Right atrium auricular region (tissue), 2 donors: ENCODE results near the gene KMT5C. TPM values are rescaled to one million over a fixed set of nuclear protein-coding genes. Genes with fewer than 3 reads are reported as not detected.

ENCODE experiments used
- DNase-seq: peaks from one replicate; pipeline ENCODE4 v3.0.0-alpha.2; 2019; ENCODE audit warnings: low spot score
- H3K27ac ChIP-seq, 2 donors: fragments of 200-600 bp; sonication (generic); 1 replicate in 1 of 2; 2 replicates in 1 of 2; pipeline ENCODE4 v1.5.1; 2016 to 2019
- H3K27me3 ChIP-seq, 2 donors: fragments of 200-600 bp; sonication (generic); one replicate each; pipeline versions ENCODE4 v1.5.1 to v1.6.0; 2017 to 2019
- H3K36me3 ChIP-seq: fragments of 200-600 bp; sonication (generic); one replicate; pipeline ENCODE4 v1.5.1; 2016
- H3K4me1 ChIP-seq, 2 donors: fragments of 200-600 bp; sonication (generic); one replicate each; pipeline versions ENCODE4 v1.5.1 to v1.6.0; 2017 to 2019
- H3K4me3 ChIP-seq, 2 donors: fragments of 200-600 bp; sonication (generic); 1 replicate in 1 of 2; 2 replicates in 1 of 2; pipeline ENCODE4 v1.5.1; 2017 to 2019; ENCODE audit warnings: mild to moderate bottlenecking in 1 of 2, moderate library complexity in 1 of 2
- H3K9me3 ChIP-seq, 2 donors: fragments of 200-600 bp; sonication (generic); one replicate each; pipeline ENCODE4 v1.5.1; 2019
- CTCF ChIP-seq, 2 donors: fragments of 200-600 bp; sonication (generic); IDR thresholded peaks; one replicate each; pipeline ENCODE4 v1.5.1; 2019; ENCODE audit warnings: antibody characterized with exemption in 2 of 2
- total RNA-seq, 2 donors: library from RNA; depleted of rRNA; stranded (reverse); fragments of >200 nt; gene quantifications; one replicate each; pipeline ENCODE4 v1.1.0, GENCODE V29; 2016

Gene KMT5C
- total RNA-seq, 2 donors from 2014 or later, result 2.4 to 3.3 TPM

- Histone ChIP-seq H3K4me3 (no peak within 1 kb of the TSS), H3K9me3 (no peaks in the 10 kb centered on the region), H3K27me3 (peaks cover under 1 to 2% of the 10 kb centered on the region in 2 donors), H3K27ac (no peak within 1 kb of the TSS), H3K4me1 (no peaks in the 10 kb centered on the region), H3K36me3 (no peaks in the 10 kb centered on the region)
- DNase-seq, result no peak
- no peak for TF ChIP-seq CTCF (IDR thresholded peaks at IDR 0.05)
Measured at GRCh38 chr19:55362990-55363716, 23.5 kb downstream of the KMT5C start, which contains the start of gene GARIN5B. Gene GARIN5B, minus strand, starts transcription at chr19:55363260. Its CDS starts 194 bp downstream, at chr19:55363066.

GRCh38 chr19:55365245-55365644, 25.6 kb downstream of the KMT5C start:
- Histone ChIP-seq H3K27ac (no peak overlapping the region), H3K36me3 (no peaks in the 10 kb centered on the region), H3K27me3 (peaks cover 12 to 21% of the 10 kb centered on the region in 2 donors), H3K4me3 (no peak overlapping the region), H3K4me1 (peaks cover 0 to 14% of the 10 kb centered on the region in 2 donors), H3K9me3 (no peaks in the 10 kb centered on the region)
- DNase-seq, result no peak
- no peak for TF ChIP-seq CTCF (IDR thresholded peaks at IDR 0.05)

GRCh38 chr19:55365964-55366363, 26.3 kb downstream of the KMT5C start:
- no peak overlapping the region for H3K27ac ChIP-seq
- no peaks in the 10 kb centered on the region for H3K9me3 ChIP-seq
- DNase-seq, result no peak
- H3K4me1 ChIP-seq, result peaks cover 0 to 14% of the 10 kb centered on the region in 2 donors
- no peak overlapping the region for H3K4me3 ChIP-seq
- no peaks in the 10 kb centered on the region for H3K36me3 ChIP-seq
- H3K27me3 ChIP-seq, result peaks cover 12 to 25% of the 10 kb centered on the region in 2 donors
- no peak for TF ChIP-seq CTCF (IDR thresholded peaks at IDR 0.05)

GRCh38 chr19:55366790-55367189, 27.1 kb downstream of the KMT5C start:
- DNase-seq, result no peak
- Histone ChIP-seq H3K36me3 (no peaks in the 10 kb centered on the region), H3K4me3 (no peak overlapping the region), H3K27me3 (peaks cover 12 to 25% of the 10 kb centered on the region in 2 donors), H3K9me3 (no peaks in the 10 kb centered on the region), H3K4me1 (peaks cover 0 to 14% of the 10 kb centered on the region in 2 donors), H3K27ac (no peak overlapping the region)
- no peak for TF ChIP-seq CTCF (IDR thresholded peaks at IDR 0.05)

- no peak for TF ChIP-seq CTCF (IDR thresholded peaks at IDR 0.05)
- peaks cover 15 to 25% of the 10 kb centered on the region in 2 donors for H3K27me3 ChIP-seq
- DNase-seq, result no peak
- H3K4me3 ChIP-seq, result no peak overlapping the region
- no peak overlapping the region for H3K27ac ChIP-seq
- no peaks in the 10 kb centered on the region for H3K36me3 ChIP-seq
- no peaks in the 10 kb centered on the region for H3K9me3 ChIP-seq
- H3K4me1 ChIP-seq, result peaks cover 0 to 14% of the 10 kb centered on the region in 2 donors
Measured at GRCh38 chr19:55368106-55368505, 28.4 kb downstream of the KMT5C start.
